Mesendoderm (in vitro differentiated cells): ENCODE data around the gene MGST3.

Experiments used
- DNase-seq: peaks from one replicate; pipeline ENCODE4 v3.0.0; 2013
- H2AK5ac ChIP-seq: 2 replicates; pipeline ENCODE4 v1.6.1; 2013; ENCODE audit warnings: low read length, inconsistent platforms
- H2BK120ac ChIP-seq: 2 replicates; pipeline ENCODE4 v1.6.1; 2013; ENCODE audit warnings: low read depth, mild to moderate bottlenecking, low read length, moderate library complexity, mixed read lengths
- H2BK15ac ChIP-seq: replicated peaks from 2 replicates; pipeline ENCODE4 v1.6.1; 2013; ENCODE audit warnings: low read depth, mild to moderate bottlenecking, moderate library complexity
- H2BK5ac ChIP-seq: 2 replicates; pipeline ENCODE4 v1.6.1; 2013; ENCODE audit warnings: low read length, inconsistent platforms
- H3K18ac ChIP-seq: 2 replicates; pipeline ENCODE4 v1.6.1; 2013; ENCODE audit warnings: mild to moderate bottlenecking, low read length, mixed read lengths
- H3K23ac ChIP-seq: one replicate; pipeline ENCODE4 v1.6.1; 2013; ENCODE audit warnings: low read length
- H3K27ac ChIP-seq: 2 replicates; pipeline ENCODE4 v1.5.1; 2013; ENCODE audit warnings: low read depth, mild to moderate bottlenecking, inconsistent platforms, low read length, moderate library complexity
- H3K27me3 ChIP-seq: 2 replicates; pipeline ENCODE4 v1.6.1; 2013; ENCODE audit warnings: low read length, control low read depth, mild to moderate bottlenecking, inconsistent platforms; ENCODE audit not compliant: insufficient read depth, poor library complexity
- H3K36me3 ChIP-seq: 2 replicates; pipeline ENCODE4 v1.6.1; 2013; ENCODE audit warnings: low read length, inconsistent platforms; ENCODE audit not compliant: control insufficient read depth, insufficient read depth
- H3K4ac ChIP-seq: one replicate; pipeline ENCODE4 v1.6.1; 2013; ENCODE audit warnings: low read depth, mild to moderate bottlenecking, low read length, moderate library complexity
- H3K4me1 ChIP-seq: 2 replicates; pipeline ENCODE4 v1.6.1; 2013; ENCODE audit warnings: low read depth, low read length, inconsistent platforms; ENCODE audit not compliant: control insufficient read depth
- H3K4me2 ChIP-seq: 2 replicates; pipeline ENCODE4 v1.6.1; 2013; ENCODE audit warnings: low read length
- H3K4me3 ChIP-seq: 2 replicates; pipeline ENCODE4 v1.5.1; 2013; ENCODE audit warnings: mild to moderate bottlenecking, low read length
- H3K56ac ChIP-seq: one replicate; pipeline ENCODE4 v1.6.1; 2013; ENCODE audit warnings: low read length
- H3K79me1 ChIP-seq: 2 replicates; pipeline ENCODE4 v1.6.1; 2013; ENCODE audit warnings: low read length, inconsistent platforms
- H3K79me2 ChIP-seq: 2 replicates; pipeline ENCODE4 v1.6.1; 2013; ENCODE audit warnings: mild to moderate bottlenecking, low read length; ENCODE audit not compliant: control insufficient read depth, insufficient read depth
- H3K9ac ChIP-seq: 2 replicates; pipeline ENCODE4 v1.6.1; 2013; ENCODE audit warnings: low read length, inconsistent platforms
- H4K5ac ChIP-seq: one replicate; pipeline ENCODE4 v1.6.1; 2013; ENCODE audit warnings: low read length
- H4K8ac ChIP-seq: one replicate; pipeline ENCODE4 v1.6.1; 2013; ENCODE audit warnings: low read depth, mild to moderate bottlenecking, control low read depth, low read length, moderate library complexity
- WGBS: extraction: QIAGEN DNeasy Blood & Tissue Kit; methylation state at CpG from one replicate; pipeline ENCODE4 v1.1.7; 2013; ENCODE audit warnings: low lambda C conversion rate, missing lambda C conversion rate; ENCODE audit not compliant: insufficient coverage; ENCODE audit errors: extremely low coverage; 5-methylcytosine and 5-hydroxymethylcytosine counted together

MGST3 gene

DNA sequence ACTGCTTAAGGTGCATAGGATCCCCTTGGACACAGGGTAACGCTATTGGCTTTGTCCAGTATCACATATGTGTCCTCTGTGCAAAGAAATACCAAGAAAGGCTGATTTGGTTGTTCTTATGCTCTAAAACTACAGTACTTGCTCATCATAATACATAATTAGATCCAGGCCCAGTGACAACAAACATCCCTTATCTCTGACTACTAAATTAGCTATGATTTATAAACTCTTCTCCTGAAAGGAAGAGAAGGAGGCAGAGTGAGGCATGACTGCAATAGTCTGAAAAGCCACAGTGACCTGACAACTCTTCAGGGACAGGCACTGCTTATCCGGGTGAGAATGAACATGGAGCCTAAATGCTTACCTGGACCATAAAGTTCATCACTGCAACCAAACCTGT is 30.7 kb downstream of the MGST3 start:
- Histone ChIP-seq H3K4me3 (no peak overlapping the region), H2BK15ac (no peak overlapping the region), H3K36me3 (peaks cover 4% of the 10 kb centered on the region), H3K4me2 (no peak overlapping the region), H3K79me2 (no peaks in the 10 kb centered on the region), H2AK5ac (no peak overlapping the region), H3K27ac (no peak overlapping the region), H3K23ac (no peak overlapping the region), H4K8ac (no peak overlapping the region), H3K18ac (no peak overlapping the region), H3K27me3 (no peaks in the 10 kb centered on the region), H3K9ac (no peak overlapping the region), H3K4ac (no peak overlapping the region), H2BK5ac (no peak overlapping the region), H4K5ac (no peak overlapping the region), H3K79me1 (no peaks in the 10 kb centered on the region), H3K4me1 (no peaks in the 10 kb centered on the region), H3K56ac (no peak overlapping the region), H2BK120ac (no peak overlapping the region)
- DNase-seq, result no peak
- WGBS, result no CpG with 5 or more reads among the region's 2 CpGs

DNA sequence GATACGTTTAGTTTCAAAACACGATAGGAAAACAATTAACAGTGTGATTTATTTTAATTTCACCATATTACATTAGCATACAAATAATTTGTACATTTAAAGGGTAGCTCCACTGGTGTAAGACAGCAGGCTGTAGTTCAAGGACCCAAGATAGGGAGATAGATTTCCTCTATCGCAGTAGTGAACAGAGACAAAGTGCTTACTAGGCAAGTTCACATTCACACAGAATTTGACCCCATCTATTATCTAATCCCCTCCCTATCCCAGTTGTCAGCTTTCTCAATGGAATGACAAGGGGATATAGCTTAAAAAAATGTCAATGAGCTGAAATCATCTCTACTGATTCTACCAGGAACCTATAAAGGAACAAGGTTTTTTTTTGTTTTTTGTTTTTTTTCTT is 31.2 kb downstream of the MGST3 start:
- Histone ChIP-seq H3K36me3 (peaks cover 4% of the 10 kb centered on the region), H3K27ac (no peak overlapping the region), H3K27me3 (no peaks in the 10 kb centered on the region), H3K4ac (no peak overlapping the region), H3K79me2 (no peaks in the 10 kb centered on the region), H2BK15ac (no peak overlapping the region), H2BK120ac (no peak overlapping the region), H3K9ac (no peak overlapping the region), H3K79me1 (no peaks in the 10 kb centered on the region), H3K23ac (no peak overlapping the region), H3K4me1 (no peaks in the 10 kb centered on the region), H2BK5ac (no peak overlapping the region), H4K5ac (no peak overlapping the region), H3K4me3 (no peak overlapping the region), H3K56ac (no peak overlapping the region), H4K8ac (no peak overlapping the region), H3K4me2 (no peak overlapping the region), H2AK5ac (no peak overlapping the region), H3K18ac (no peak overlapping the region)
- DNase-seq, result no peak
- WGBS, result no CpG with 5 or more reads among the region's 3 CpGs

DNA sequence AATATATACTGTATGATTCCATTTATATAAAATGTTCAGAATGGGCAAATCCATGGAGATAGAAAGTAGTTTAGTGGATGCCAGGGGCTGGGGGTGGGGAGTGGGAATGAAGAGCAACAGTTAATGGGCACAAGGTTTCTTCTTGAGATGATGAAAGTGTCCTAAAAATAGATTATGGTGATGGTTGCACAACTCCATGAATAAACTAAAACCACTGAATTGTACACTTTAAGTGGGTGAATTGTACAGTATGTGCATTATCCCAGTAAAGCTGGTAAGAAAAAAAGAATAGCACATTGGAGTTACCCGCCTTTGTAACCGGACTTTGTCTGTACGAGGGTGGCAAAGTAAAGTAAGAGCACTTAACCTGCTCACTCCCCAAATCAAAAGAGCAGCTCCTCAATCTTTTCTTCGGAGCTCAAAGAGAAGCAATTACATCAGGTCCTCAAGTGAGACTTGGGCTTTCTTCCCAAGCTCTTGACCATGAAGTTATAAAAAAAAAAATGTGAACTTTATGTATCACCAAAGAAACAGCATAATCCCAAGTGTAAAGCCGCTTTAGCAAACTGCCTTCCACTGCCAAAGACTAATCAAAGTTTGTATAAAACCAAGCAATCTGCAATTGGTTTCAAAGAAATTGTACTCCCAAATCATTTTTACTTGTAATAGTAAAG is 35.3 kb downstream of the MGST3 start:
- no peak overlapping the region for H3K4me2 ChIP-seq
- H3K4me1 ChIP-seq, result no peaks in the 10 kb centered on the region
- no peak overlapping the region for H3K4me3 ChIP-seq
- no peak overlapping the region for H3K27ac ChIP-seq
- H2BK120ac ChIP-seq, result no peak overlapping the region
- no peak overlapping the region for H2BK15ac ChIP-seq
- H3K9ac ChIP-seq, result no peak overlapping the region
- no peak overlapping the region for H2BK5ac ChIP-seq
- no peak overlapping the region for H3K23ac ChIP-seq
- H2AK5ac ChIP-seq, result no peak overlapping the region
- no peak overlapping the region for H3K18ac ChIP-seq
- WGBS, result no CpG with 5 or more reads among the region's 5 CpGs
- no peaks in the 10 kb centered on the region for H3K27me3 ChIP-seq
- peaks cover 3% of the 10 kb centered on the region for H3K36me3 ChIP-seq
- no peaks in the 10 kb centered on the region for H3K79me1 ChIP-seq
- no peak overlapping the region for H3K4ac ChIP-seq
- no peak overlapping the region for H4K8ac ChIP-seq
- H3K56ac ChIP-seq, result no peak overlapping the region
- no peaks in the 10 kb centered on the region for H3K79me2 ChIP-seq
- DNase-seq, result no peak
- no peak overlapping the region for H4K5ac ChIP-seq

DNA sequence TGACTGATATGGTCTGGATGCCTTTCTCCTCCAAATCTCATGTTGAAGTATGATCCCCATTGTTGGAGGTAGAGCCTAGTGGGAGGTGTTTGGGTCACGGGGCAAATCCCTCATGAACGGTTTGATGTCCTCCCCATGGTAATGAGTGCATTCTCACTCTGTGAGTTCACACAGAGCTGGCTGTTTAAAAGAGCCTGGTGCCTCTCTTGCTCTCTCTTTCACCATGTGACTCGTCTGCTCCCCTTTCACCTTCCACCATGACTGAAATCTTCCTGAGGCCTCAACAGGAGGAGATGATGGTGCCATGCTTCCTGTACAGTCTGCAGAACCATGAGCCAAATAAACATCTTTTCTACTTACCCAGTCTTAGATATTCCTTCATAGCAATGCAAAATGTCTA is 37.1 kb downstream of the MGST3 start:
- no peak overlapping the region for H3K18ac ChIP-seq
- no peaks in the 10 kb centered on the region for H3K27me3 ChIP-seq
- no peak overlapping the region for H2BK120ac ChIP-seq
- no peak overlapping the region for H3K4me3 ChIP-seq
- H2AK5ac ChIP-seq, result no peak overlapping the region
- no peak overlapping the region for H4K8ac ChIP-seq
- H3K79me1 ChIP-seq, result no peaks in the 10 kb centered on the region
- no peaks in the 10 kb centered on the region for H3K4me1 ChIP-seq
- no peak overlapping the region for H2BK5ac ChIP-seq
- H3K4me2 ChIP-seq, result no peak overlapping the region
- no peak overlapping the region for H3K27ac ChIP-seq
- no peaks in the 10 kb centered on the region for H3K79me2 ChIP-seq
- H3K56ac ChIP-seq, result no peak overlapping the region
- H3K23ac ChIP-seq, result no peak overlapping the region
- H3K36me3 ChIP-seq, result no peaks in the 10 kb centered on the region
- no peak overlapping the region for H4K5ac ChIP-seq
- no CpG with 5 or more reads among the region's 3 CpGs for WGBS
- no peak overlapping the region for H3K9ac ChIP-seq
- no peak for DNase-seq
- no peak overlapping the region for H3K4ac ChIP-seq
- H2BK15ac ChIP-seq, result no peak overlapping the region

DNA sequence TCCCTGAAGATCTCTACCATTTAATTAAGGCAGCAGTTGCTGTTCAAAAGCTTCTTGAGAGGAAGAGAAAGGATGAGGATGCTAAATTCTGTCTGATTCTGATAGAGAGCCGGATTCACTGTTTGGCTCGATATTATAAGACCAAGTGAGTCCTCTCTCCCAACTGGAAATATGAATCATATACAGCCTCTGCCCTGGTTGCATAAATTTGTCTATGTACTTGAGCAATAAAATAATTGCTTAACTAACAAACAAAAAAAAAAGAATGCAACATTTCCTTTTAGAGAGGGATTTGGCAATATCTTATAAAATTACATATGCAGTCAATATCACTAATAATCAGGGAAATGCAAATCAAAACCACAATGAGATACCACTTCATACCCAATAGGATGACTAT is 40.5 kb downstream of the MGST3 start:
- Histone ChIP-seq H2BK15ac (no peak overlapping the region), H2AK5ac (no peak overlapping the region), H3K36me3 (no peaks in the 10 kb centered on the region), H3K79me2 (no peaks in the 10 kb centered on the region), H4K5ac (no peak overlapping the region), H3K23ac (no peak overlapping the region), H2BK5ac (no peak overlapping the region), H4K8ac (no peak overlapping the region), H3K79me1 (no peaks in the 10 kb centered on the region), H3K4ac (no peak overlapping the region), H3K4me2 (no peak overlapping the region), H3K27ac (no peak overlapping the region), H3K18ac (no peak overlapping the region), H3K4me3 (no peak overlapping the region), H3K56ac (no peak overlapping the region), H3K27me3 (no peaks in the 10 kb centered on the region), H2BK120ac (no peak overlapping the region), H3K4me1 (no peaks in the 10 kb centered on the region), H3K9ac (no peak overlapping the region)
- DNase-seq, result no peak
- WGBS, result no CpG with 5 or more reads among the region's 2 CpGs

DNA sequence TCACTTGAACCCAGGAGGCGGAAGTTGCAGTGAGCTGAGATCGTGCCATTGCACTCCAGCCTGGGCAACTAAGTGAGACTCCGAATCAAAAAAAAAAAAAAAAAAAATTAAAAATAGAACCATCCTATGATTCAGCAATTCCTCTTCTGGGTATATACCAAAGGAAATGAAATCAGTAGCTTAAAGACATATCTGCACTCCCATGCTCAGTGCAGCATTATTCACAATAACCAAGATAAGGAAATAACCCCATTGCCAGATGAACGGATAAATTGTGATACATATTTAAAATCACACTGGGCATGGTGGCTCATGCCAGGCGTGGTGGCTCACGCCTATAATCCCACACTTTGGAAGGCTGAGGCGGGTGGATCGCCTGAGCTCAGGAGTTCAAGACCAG is 43.6 kb downstream of the MGST3 start:
- DNase-seq, result no peak
- Histone ChIP-seq H3K27me3 (no peaks in the 10 kb centered on the region), H3K27ac (no peak overlapping the region), H3K4me1 (no peaks in the 10 kb centered on the region), H3K23ac (no peak overlapping the region), H4K8ac (no peak overlapping the region), H3K4ac (no peak overlapping the region), H3K79me1 (no peaks in the 10 kb centered on the region), H2AK5ac (no peak overlapping the region), H3K36me3 (no peaks in the 10 kb centered on the region), H3K18ac (no peak overlapping the region), H3K4me3 (no peak overlapping the region), H3K4me2 (no peak overlapping the region), H2BK15ac (no peak overlapping the region), H4K5ac (no peak overlapping the region), H2BK5ac (no peak overlapping the region), H3K79me2 (no peaks in the 10 kb centered on the region), H3K9ac (no peak overlapping the region), H2BK120ac (no peak overlapping the region), H3K56ac (no peak overlapping the region)
- no CpG with 5 or more reads among the region's 8 CpGs for whole genome bisulfite sequencing
